H9 (cell line): ENCODE data around the gene DLGAP4. TPM values are rescaled to one million over a fixed set of nuclear protein-coding genes. Genes with fewer than 3 reads are reported as not detected.
A peak's percentile ranks its signal among the peaks of the same experiment; 100 is the strongest.

Experiments
- DNase-seq: peaks from one replicate; pipeline ENCODE4 v3.0.0-alpha.2; 2017
- H2AFZ ChIP-seq: one replicate; pipeline ENCODE4 v1.6.1; 2013; ENCODE audit warnings: mild to moderate bottlenecking, low read length, control low read depth, moderate library complexity
- H2AK5ac ChIP-seq: 2 replicates; pipeline ENCODE4 v1.6.1; 2013; ENCODE audit warnings: low read length, control low read depth, mixed read lengths; ENCODE audit not compliant: insufficient read length
- H2BK120ac ChIP-seq: one replicate; pipeline ENCODE4 v1.6.1; 2013; ENCODE audit warnings: low read depth, mild to moderate bottlenecking, low read length, control low read depth, inconsistent platforms; ENCODE audit not compliant: poor library complexity, severe bottlenecking
- H2BK12ac ChIP-seq: 2 replicates; pipeline ENCODE4 v1.6.1; 2013; ENCODE audit warnings: low read length, control low read depth, mixed read lengths, low read depth; ENCODE audit not compliant: insufficient read length
- H2BK15ac ChIP-seq: 2 replicates; pipeline ENCODE4 v1.6.1; 2013; ENCODE audit warnings: low read depth, low read length, control low read depth
- H2BK20ac ChIP-seq: one replicate; pipeline ENCODE4 v1.6.1; 2013; ENCODE audit warnings: low read depth, mild to moderate bottlenecking, low read length, control low read depth, inconsistent platforms; ENCODE audit not compliant: poor library complexity, severe bottlenecking
- H2BK5ac ChIP-seq: 2 replicates; pipeline ENCODE4 v1.6.1; 2013; ENCODE audit warnings: low read length, control low read depth, mixed read lengths; ENCODE audit not compliant: insufficient read length
- H3K14ac ChIP-seq: 2 replicates; pipeline ENCODE4 v1.6.1; 2013; ENCODE audit warnings: low read length, control low read depth; ENCODE audit not compliant: insufficient read depth
- H3K18ac ChIP-seq: 2 replicates; pipeline ENCODE4 v1.6.1; 2013; ENCODE audit warnings: low read depth, mild to moderate bottlenecking, mixed read lengths, low read length, control low read depth; ENCODE audit not compliant: insufficient read length
- H3K23ac ChIP-seq: 2 replicates; pipeline ENCODE4 v1.6.1; 2013; ENCODE audit warnings: low read length, control low read depth, mixed read lengths, low read depth; ENCODE audit not compliant: insufficient read length
- H3K23me2 ChIP-seq: 2 replicates; pipeline ENCODE4 v1.6.1; 2013; ENCODE audit warnings: low read depth, mild to moderate bottlenecking, mixed read lengths, low read length, control low read depth; ENCODE audit not compliant: insufficient read length, poor library complexity, severe bottlenecking
- H3K27ac ChIP-seq: 2 replicates; pipeline ENCODE4 v1.5.1; 2013; ENCODE audit warnings: low read length, control low read depth, mixed read lengths, low read depth; ENCODE audit not compliant: insufficient read length
- H3K27me3 ChIP-seq: 2 replicates; pipeline ENCODE4 v1.6.1; 2013; ENCODE audit warnings: low read length, control low read depth, inconsistent platforms; ENCODE audit not compliant: insufficient read depth
- H3K4ac ChIP-seq: 2 replicates; pipeline ENCODE4 v1.6.1; 2013; ENCODE audit warnings: low read depth, mild to moderate bottlenecking, control low read depth, inconsistent platforms, low read length, moderate library complexity
- H3K4me1 ChIP-seq: 2 replicates; pipeline ENCODE4 v1.6.1; 2013; ENCODE audit warnings: low read length, control low read depth, inconsistent platforms; ENCODE audit not compliant: insufficient read depth
- H3K4me2 ChIP-seq: 2 replicates; pipeline ENCODE4 v1.6.1; 2013; ENCODE audit warnings: low read length, control low read depth, mixed read lengths; ENCODE audit not compliant: insufficient read length, insufficient read depth
- H3K56ac ChIP-seq: 2 replicates; pipeline ENCODE4 v1.6.1; 2013; ENCODE audit warnings: low read depth, mild to moderate bottlenecking, mixed read lengths, low read length, control low read depth; ENCODE audit not compliant: insufficient read length
- H3K79me1 ChIP-seq: 2 replicates; pipeline ENCODE4 v1.6.1; 2013; ENCODE audit warnings: low read depth, mild to moderate bottlenecking, moderate library complexity, low read length, control low read depth, inconsistent platforms; ENCODE audit not compliant: insufficient read depth, poor library complexity, severe bottlenecking
- H3K79me2 ChIP-seq: 2 replicates; pipeline ENCODE4 v1.6.1; 2013; ENCODE audit warnings: low read length, control low read depth, inconsistent platforms; ENCODE audit not compliant: insufficient read depth
- H3K9ac ChIP-seq: 2 replicates; pipeline ENCODE4 v1.6.1; 2013; ENCODE audit warnings: low read length, control low read depth, mixed read lengths; ENCODE audit not compliant: insufficient read length; ENCODE audit errors: extremely low read depth
- H3K9me3 ChIP-seq: one replicate; pipeline ENCODE4 v1.6.1; 2013; ENCODE audit warnings: low read depth, low read length, inconsistent platforms; ENCODE audit not compliant: control insufficient read depth
- H3T11ph ChIP-seq: one replicate; pipeline ENCODE4 v1.6.1; 2013; ENCODE audit warnings: mild to moderate bottlenecking, low read length, control low read depth, inconsistent platforms
- H4K20me1 ChIP-seq: one replicate; pipeline ENCODE4 v1.6.1; 2013; ENCODE audit not compliant: control insufficient read depth, insufficient read length, insufficient read depth
- H4K5ac ChIP-seq: 2 replicates; pipeline ENCODE4 v1.6.1; 2013; ENCODE audit warnings: low read depth, mild to moderate bottlenecking, mixed read lengths, low read length, control low read depth; ENCODE audit not compliant: insufficient read length
- H4K8ac ChIP-seq: replicated peaks from 2 replicates; pipeline ENCODE4 v1.6.1; 2013; ENCODE audit warnings: low read length, control low read depth, mixed read lengths, low read depth; ENCODE audit not compliant: insufficient read length
- H4K91ac ChIP-seq: 2 replicates; pipeline ENCODE4 v1.6.1; 2013; ENCODE audit warnings: low read depth, mild to moderate bottlenecking, moderate library complexity, mixed read lengths, low read length, control low read depth; ENCODE audit not compliant: insufficient read length
- H3K27ac Mint-ChIP-seq, 3 experiments: 2 replicates in 2 of 3; 3 replicates in 1 of 3; pipeline ENCODE4 v1.8.0; 2020 to 2021; ENCODE audit warnings: mixed read lengths in 3 of 3, mild to moderate bottlenecking in 1 of 3, moderate library complexity in 1 of 3
- H3K27me3 Mint-ChIP-seq: 2 replicates; pipeline ENCODE4 v1.8.0; 2021; ENCODE audit warnings: low read depth, mild to moderate bottlenecking, moderate library complexity, mixed read lengths
- H3K36me3 Mint-ChIP-seq, 3 experiments: 2 replicates in 2 of 3; 3 replicates in 1 of 3; pipeline ENCODE4 v1.8.0; 2020 to 2021; ENCODE audit warnings: low read depth in 3 of 3, mixed read lengths in 3 of 3; ENCODE audit not compliant: insufficient read depth in 1 of 3
- H3K4me1 Mint-ChIP-seq, 2 experiments: 2 replicates each; pipeline ENCODE4 v1.8.0; 2020; ENCODE audit warnings: mixed read lengths in 2 of 2
- H3K4me3 Mint-ChIP-seq, 2 experiments: 2 replicates in 1 of 2; 3 replicates in 1 of 2; pipeline ENCODE4 v1.8.0; 2020 to 2021; ENCODE audit warnings: mild to moderate bottlenecking in 2 of 2, mixed read lengths in 2 of 2, moderate library complexity in 1 of 2
- H3K9me3 Mint-ChIP-seq, 2 experiments: 2 replicates in 1 of 2; 3 replicates in 1 of 2; pipeline ENCODE4 v1.8.0; 2020; ENCODE audit warnings: mild to moderate bottlenecking in 2 of 2, mixed read lengths in 2 of 2, moderate library complexity in 1 of 2
- WGBS: extraction: QIAGEN DNeasy Blood & Tissue Kit; methylation state at CpG from one replicate; pipeline ENCODE4 v1.1.7; 2013; ENCODE audit warnings: missing lambda C conversion rate, low lambda C conversion rate, mixed read lengths; ENCODE audit not compliant: insufficient read length; ENCODE audit errors: extremely low coverage; 5-methylcytosine and 5-hydroxymethylcytosine counted together
- total RNA-seq: library from RNA; stranded (reverse); gene quantifications from 2 replicates; pipeline ENCODE4 v1.2.1, GENCODE V29; 2021
- TF ChIP-seq, protein P1 (sequence below): fragments of 200-600 bp; sonication (generic); conservative IDR thresholded peaks from 3 replicates; pipeline ENCODE4 v1.8.0; 2021; ENCODE audit warnings: antibody characterized with exemption, mild to moderate bottlenecking

DLGAP4 gene
- total RNA-seq, 1 experiment from 2014 or later: 48.0 TPM

- H3K18ac ChIP-seq: no peak overlapping the region
- no peak overlapping the region for H2BK5ac ChIP-seq
- peaks cover 5% of the 10 kb centered on the region; the same call in 1 of the 2 replicates for H3K27me3 ChIP-seq
- no peak overlapping the region for H3K4ac ChIP-seq
- no peak overlapping the region for H3K14ac ChIP-seq
- H3T11ph ChIP-seq: no peak overlapping the region
- H3K4me1 ChIP-seq: no peaks in the 10 kb centered on the region
- no peak for DNase-seq
- no peak overlapping the region for H2AFZ ChIP-seq
- no peak overlapping the region for H3K56ac ChIP-seq
- TF ChIP-seq, protein P1, sequence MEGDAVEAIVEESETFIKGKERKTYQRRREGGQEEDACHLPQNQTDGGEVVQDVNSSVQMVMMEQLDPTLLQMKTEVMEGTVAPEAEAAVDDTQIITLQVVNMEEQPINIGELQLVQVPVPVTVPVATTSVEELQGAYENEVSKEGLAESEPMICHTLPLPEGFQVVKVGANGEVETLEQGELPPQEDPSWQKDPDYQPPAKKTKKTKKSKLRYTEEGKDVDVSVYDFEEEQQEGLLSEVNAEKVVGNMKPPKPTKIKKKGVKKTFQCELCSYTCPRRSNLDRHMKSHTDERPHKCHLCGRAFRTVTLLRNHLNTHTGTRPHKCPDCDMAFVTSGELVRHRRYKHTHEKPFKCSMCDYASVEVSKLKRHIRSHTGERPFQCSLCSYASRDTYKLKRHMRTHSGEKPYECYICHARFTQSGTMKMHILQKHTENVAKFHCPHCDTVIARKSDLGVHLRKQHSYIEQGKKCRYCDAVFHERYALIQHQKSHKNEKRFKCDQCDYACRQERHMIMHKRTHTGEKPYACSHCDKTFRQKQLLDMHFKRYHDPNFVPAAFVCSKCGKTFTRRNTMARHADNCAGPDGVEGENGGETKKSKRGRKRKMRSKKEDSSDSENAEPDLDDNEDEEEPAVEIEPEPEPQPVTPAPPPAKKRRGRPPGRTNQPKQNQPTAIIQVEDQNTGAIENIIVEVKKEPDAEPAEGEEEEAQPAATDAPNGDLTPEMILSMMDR: no peak
- no peak overlapping the region for H2BK20ac ChIP-seq
- H4K5ac ChIP-seq: no peak overlapping the region
- Mint-ChIP-seq H3K4me3 (peak overlapping the region in 1 of 2 experiments; percentile 5; a peak in 2 of 5 replicates), H3K9me3 (no peaks in the 10 kb centered on the region), H3K36me3 (no peaks in the 10 kb centered on the region), H3K27me3 (peaks cover 78% of the 10 kb centered on the region), H3K4me1 (peaks cover 9 to 25% of the 10 kb centered on the region in 2 experiments), H3K27ac (no peak overlapping the region)
- no peak overlapping the region for H3K23ac ChIP-seq
- no peak overlapping the region for H2BK120ac ChIP-seq
- H4K91ac ChIP-seq: no peak overlapping the region
- no peak overlapping the region for H3K27ac ChIP-seq
- no peaks in the 10 kb centered on the region for H3K79me1 ChIP-seq
- no peaks in the 10 kb centered on the region for H3K9me3 ChIP-seq
- no peaks in the 10 kb centered on the region for H3K79me2 ChIP-seq
- no CpG with 5 or more reads among the region's 12 CpGs for whole genome bisulfite sequencing
- H4K8ac ChIP-seq: no peak overlapping the region
- H4K20me1 ChIP-seq: peaks cover 3% of the 10 kb centered on the region
- H2BK12ac ChIP-seq: no peak overlapping the region
- H3K4me2 ChIP-seq: no peak overlapping the region
- no peak overlapping the region for H2AK5ac ChIP-seq
- no peak overlapping the region for H3K9ac ChIP-seq
- no peak overlapping the region for H2BK15ac ChIP-seq
- H3K23me2 ChIP-seq: peaks cover 11% of the 10 kb centered on the region
These were observed 2.2 kb downstream of the DLGAP4 start for GRCh38 chr20:36308353-36308752.
